ENCODE measurements around the gene CHID1. TPM values are rescaled to one million over a fixed set of nuclear protein-coding genes. Genes with fewer than 3 reads are reported as not detected.

CHID1 gene
- total and polyA plus RNA-seq, 2 of the 8 experiments (the other 6 are each of a cell fraction or from before 2014, with no cell fraction given), result 81.2 to 88.5 TPM

DNA sequence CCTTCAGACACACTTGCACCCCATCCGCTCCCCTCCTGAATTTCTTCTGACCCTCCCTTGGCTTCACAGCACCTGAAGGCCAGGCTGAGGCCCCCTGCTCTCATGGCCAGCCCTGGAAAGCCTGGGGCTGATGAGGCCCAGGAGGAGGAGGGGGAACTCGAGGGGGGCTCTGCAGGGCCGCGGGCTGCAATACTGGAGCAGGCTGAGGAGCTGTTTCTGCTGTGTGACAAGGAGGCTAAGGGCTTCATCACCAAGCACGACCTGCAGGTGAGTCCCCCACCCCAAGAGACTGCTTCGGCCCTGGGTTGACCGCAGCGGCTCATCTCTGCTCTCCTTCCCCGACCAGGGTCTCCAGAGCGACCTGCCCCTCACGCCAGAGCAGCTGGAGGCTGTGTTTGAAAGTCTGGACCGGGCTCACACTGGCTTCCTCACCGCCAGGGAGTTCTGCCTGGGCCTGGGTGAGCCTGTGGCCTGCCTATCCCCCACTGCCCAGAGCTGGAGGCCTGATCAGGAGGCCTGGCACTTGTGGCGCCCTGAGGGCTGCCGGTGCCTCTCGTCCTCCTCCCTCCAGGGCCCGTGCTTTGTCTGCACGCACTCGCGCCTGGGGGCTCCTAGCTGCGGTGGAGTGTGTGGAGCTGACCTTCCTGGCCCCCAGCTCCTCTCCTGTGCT is 82.0 kb downstream of the CHID1 start:
- 59% methylated on average over 20 of the region's 21 CpGs; no CpG with 5 or more reads in 1 of the 2 experiments for WGBS, 2 experiments (ENCODE audit: extremely low coverage in 1 of 2, insufficient coverage in 1 of 2, insufficient read length in 1 of 2, insufficient replicate concordance in 2 of 2, low coverage in 1 of 2, low lambda C conversion rate in 2 of 2, missing lambda C conversion rate in 1 of 2)
- peaks cover 2 to 8% of the 10 kb centered on the region in 2 experiments for H4K20me1 ChIP-seq (replicated peaks in 1 of 2; ENCODE audit: control insufficient read depth in 1 of 2, insufficient read depth in 2 of 2, low read length in 2 of 2)
- H4K91ac ChIP-seq (replicated peaks; ENCODE audit: insufficient read length, low read length), result peak overlapping the region; percentile 37
- no peak overlapping the region for H3K14ac ChIP-seq (ENCODE audit: insufficient read length)
- H2BK20ac ChIP-seq (ENCODE audit: low read length), result peak overlapping the region; percentile 61; the same call in 1 of the 2 replicates
- peak overlapping the region; percentile 49; the same call in 1 of the 2 replicates for H2AK5ac ChIP-seq (ENCODE audit: low read depth, low read length)
- DNase-seq (ENCODE audit: low read depth in 1 of 2, low spot score in 2 of 2) (no peak), FAIRE-seq (no peak)
- H2BK120ac ChIP-seq (replicated peaks; ENCODE audit: low read depth, low read length), result no peak overlapping the region
- peak overlapping the region; percentile 20 for H4K5ac ChIP-seq (ENCODE audit: insufficient read length, low read depth, low read length)
- peak overlapping the region; percentile 92 for H2BK15ac ChIP-seq (ENCODE audit: low read length)
- H3K36me3 ChIP-seq (ENCODE audit: control insufficient read depth in 2 of 4, insufficient read depth in 4 of 4, low read length in 3 of 4), result peaks cover 0 to 10% (median 1%) of the 10 kb centered on the region in 4 experiments; a peak in 1 of 8 replicates
- ChIA-PET CTCF (ENCODE audit: partially characterized antibody) (interaction anchor here (1.4 to 3.5 kb wide), 6 partner anchors 11 to 30 kb away, joined by 3 to 26 read pairs (median 6); partner anchors contain the start of genes POLR2L and TSPAN4), POLR2A (ENCODE audit: partially characterized antibody) (interaction anchor here (0.9 to 53.0 kb wide), 4 partner anchors 2 to 81 kb away, joined by 3 to 1917 read pairs (median 960); partner anchors contain the start of genes CD151, CEND1, CRACR2B and PIDD1)
- H3K79me1 ChIP-seq (ENCODE audit: low read depth, low read length), result no peaks in the 10 kb centered on the region; the same call in 1 of the 2 replicates
- H4K8ac ChIP-seq (ENCODE audit: extremely low read depth, insufficient read depth, low read length), result no peak overlapping the region
- H3K9me3 ChIP-seq (ENCODE audit: insufficient read depth in 2 of 2, low read depth in 1 of 2, low read length in 1 of 2), result no peaks in the 10 kb centered on the region
- no peak overlapping the region for H3K27ac ChIP-seq (ENCODE audit: low read depth, low read length)
- peak overlapping the region; percentile 48 for H3K4ac ChIP-seq (replicated peaks; ENCODE audit: insufficient read length, low read depth, low read length)
- H3K9ac ChIP-seq (replicated peaks in 1 of 4; ENCODE audit: extremely low read depth in 1 of 4, low read depth in 3 of 4, low read length in 3 of 4), result peak overlapping the region in 1 of 4 experiments; percentile 5; a peak in 1 of 7 replicates
- peak overlapping the region; percentile 95 for H3K18ac ChIP-seq (ENCODE audit: extremely low read depth, low read length)
- H2BK12ac ChIP-seq (ENCODE audit: low read depth, low read length), result peak overlapping the region; percentile 92; the same call in 1 of the 2 replicates
- no peak overlapping the region for H3K56ac ChIP-seq (replicated peaks; ENCODE audit: insufficient read length, low read depth, low read length)
- no peak overlapping the region for H3K23ac ChIP-seq (ENCODE audit: insufficient read length)
- no peak for TF ChIP-seq HDAC6 (IDR thresholded peaks at IDR 0.05; ENCODE audit: low read depth, low read length)
- no peak for TF ChIP-seq JUN (IDR thresholded peaks at IDR 0.05; ENCODE audit: low read depth, low read length)
- TF ChIP-seq POU5F1 (IDR thresholded peaks at IDR 0.05; ENCODE audit: low read depth, low read length), result no peak
- no peak for TF ChIP-seq RBBP5 (IDR thresholded peaks at IDR 0.05; ENCODE audit: borderline replicate concordance, low read depth, low read length)
- TF ChIP-seq SRF (IDR thresholded peaks at IDR 0.05; ENCODE audit: low read depth, low read length), result no peak
- no peak for TF ChIP-seq KDM5A (IDR thresholded peaks at IDR 0.05; ENCODE audit: low read length)
- TF ChIP-seq BACH1 (IDR thresholded peaks at IDR 0.05; ENCODE audit: low read length), result no peak
- TF ChIP-seq RXRA (IDR thresholded peaks at IDR 0.05; ENCODE audit: insufficient read depth, low read depth, low read length), result no peak
- TF ChIP-seq RNF2 (IDR thresholded peaks at IDR 0.05; ENCODE audit: borderline replicate concordance, low read depth, low read length, missing control alignments, poor library complexity, severe bottlenecking), result no peak
- peaks cover 6 to 41% (median 31%) of the 10 kb centered on the region in 4 experiments for H3K27me3 ChIP-seq (replicated peaks in 1 of 4; ENCODE audit: control insufficient read depth in 3 of 4, extremely low read depth in 1 of 4, insufficient read depth in 3 of 4, low read length in 3 of 4)
- H3K4me1 ChIP-seq (replicated peaks in 1 of 4; ENCODE audit: control insufficient read depth in 3 of 4, insufficient read depth in 4 of 4, low read length in 3 of 4), result peaks cover 0 to 47% (median 40%) of the 10 kb centered on the region in 4 experiments; a peak in 6 of 7 replicates
- H2BK5ac ChIP-seq (ENCODE audit: low read depth, low read length), result peak overlapping the region; percentile 85; the same call in 1 of the 2 replicates
- peak overlapping the region in 2 of 4 experiments; percentile 62 to 74; a peak in 4 of 8 replicates for H3K4me3 ChIP-seq (ENCODE audit: extremely low read depth in 1 of 4, insufficient read depth in 2 of 4, low read depth in 3 of 4, low read length in 4 of 4)
- no peak overlapping the region for H2AFZ ChIP-seq (ENCODE audit: low read length)
- H3K4me2 ChIP-seq (ENCODE audit: insufficient read depth in 1 of 2, low read depth in 2 of 2, low read length in 2 of 2), result peak overlapping the region; percentile 84 to 98
- H3K23me2 ChIP-seq (ENCODE audit: low read depth, low read length), result peaks cover 33% of the 10 kb centered on the region
- no peaks in the 10 kb centered on the region for H3K79me2 ChIP-seq (ENCODE audit: control insufficient read depth in 1 of 2, insufficient read depth in 2 of 2, low read length in 2 of 2)
